ENCODE measurements around the gene UTP18.
"Not testable (repeated sequence)": the region's sequence is repeated elsewhere in the genome, so short reads cannot be mapped to it uniquely, and the experiment has no call there.

Gene UTP18

GRCh38 chr17:51330861-51331503 is 70.6 kb downstream of the UTP18 start:
- in situ Hi-C loops (cut with MboI; ENCODE audit: low sequenced_read_pairs) = not testable (repeated sequence)

GRCh38 chr17:51335006-51335590 is 74.8 kb downstream of the UTP18 start:
- in situ Hi-C loops (cut with MboI; ENCODE audit: low sequenced_read_pairs) = no loop called here

- in situ Hi-C loops (cut with MboI; ENCODE audit: low sequenced_read_pairs) = no loop called here
Observed at GRCh38 chr17:51335883-51336822, 75.8 kb downstream of the UTP18 start.

- in situ Hi-C loops (cut with MboI; ENCODE audit: low sequenced_read_pairs) = no loop called here
Observed at GRCh38 chr17:51341457-51341856, 81.1 kb downstream of the UTP18 start.

GRCh38 chr17:51342257-51342656 is 81.9 kb downstream of the UTP18 start:
- in situ Hi-C loops (cut with MboI; ENCODE audit: low sequenced_read_pairs) = no loop called here

- in situ Hi-C loops (cut with MboI; ENCODE audit: low sequenced_read_pairs) = no loop called here
Observed at GRCh38 chr17:51344532-51344931, 84.2 kb downstream of the UTP18 start.

GRCh38 chr17:51346218-51346982 is 86.1 kb downstream of the UTP18 start:
- in situ Hi-C loops (cut with MboI; ENCODE audit: low sequenced_read_pairs) = no loop called here

Measured in HL-60/S4 (cell line).